GM23338 (cell line): ENCODE data around the gene C14orf93. TPM values are rescaled to one million over a fixed set of nuclear protein-coding genes. Genes with fewer than 3 reads are reported as not detected.

Experiments used
- ATAC-seq: fragments of 200-7000 bp; cut with Tn5 transposase; 3 replicates; pipeline ENCODE4 v1.9.1; 2020
- DNase-seq: peaks from one replicate; pipeline ENCODE4 v3.0.0-alpha.2; 2015; ENCODE audit warnings: low spot score
- H2AFZ ChIP-seq: fragments of 200-600 bp; sonication (generic); 2 replicates; pipeline ENCODE4 v1.8.0; 2016; ENCODE audit warnings: antibody characterized with exemption, mild to moderate bottlenecking, moderate library complexity
- H3F3A ChIP-seq: fragments of 200-600 bp; sonication (generic); replicated peaks from 2 replicates; pipeline ENCODE4 v1.8.0; 2017; ENCODE audit warnings: antibody characterized with exemption, mixed run types, low read depth
- H3K27ac ChIP-seq: fragments of 200-600 bp; sonication (generic); 2 replicates; pipeline ENCODE4 v1.6.1; 2016; ENCODE audit warnings: low read depth
- H3K27me3 ChIP-seq: fragments of 200-600 bp; sonication (generic); 2 replicates; pipeline ENCODE4 v1.8.0; 2016; ENCODE audit warnings: mild to moderate bottlenecking, mixed run types, moderate library complexity; ENCODE audit not compliant: insufficient read depth
- H3K36me3 ChIP-seq: fragments of 200-600 bp; sonication (generic); 2 replicates; pipeline ENCODE4 v1.8.0; 2016; ENCODE audit warnings: mild to moderate bottlenecking; ENCODE audit not compliant: insufficient read depth
- H3K4me1 ChIP-seq: fragments of 200-600 bp; sonication (generic); 2 replicates; pipeline ENCODE4 v1.8.0; 2016; ENCODE audit warnings: mild to moderate bottlenecking, moderate library complexity; ENCODE audit not compliant: insufficient read depth
- H3K4me2 ChIP-seq: fragments of 200-600 bp; sonication (generic); 2 replicates; pipeline ENCODE4 v1.7.1; 2017; ENCODE audit warnings: mixed run types
- H3K4me3 ChIP-seq: fragments of 200-600 bp; sonication (generic); 2 replicates; pipeline ENCODE4 v1.6.1; 2016; ENCODE audit warnings: mixed run types
- H3K79me2 ChIP-seq: fragments of 200-600 bp; sonication (generic); replicated peaks from 2 replicates; pipeline ENCODE4 v1.8.0; 2017; ENCODE audit warnings: mild to moderate bottlenecking; ENCODE audit not compliant: insufficient read depth
- H3K9me2 ChIP-seq: fragments of 200-600 bp; sonication (generic); 2 replicates; pipeline ENCODE4 v1.8.0; 2017; ENCODE audit not compliant: insufficient read depth
- H4K20me1 ChIP-seq: fragments of 200-600 bp; sonication (generic); replicated peaks from 2 replicates; pipeline ENCODE4 v1.8.0; 2017; ENCODE audit warnings: mild to moderate bottlenecking; ENCODE audit not compliant: insufficient read depth
- H3K27ac Mint-ChIP-seq: 2 replicates; pipeline ENCODE4 v1.8.0; 2020; ENCODE audit warnings: inconsistent platforms, mild to moderate bottlenecking, moderate library complexity, mixed read lengths
- H3K27me3 Mint-ChIP-seq: 3 replicates; pipeline ENCODE4 v1.8.0; 2022; ENCODE audit warnings: low read depth, mild to moderate bottlenecking, moderate library complexity, mixed read lengths, inconsistent platforms; ENCODE audit not compliant: insufficient read depth, poor library complexity
- H3K36me3 Mint-ChIP-seq: 3 replicates; pipeline ENCODE4 v1.8.0; 2021; ENCODE audit warnings: low read depth, mild to moderate bottlenecking, inconsistent platforms, moderate library complexity, mixed read lengths
- H3K4me1 Mint-ChIP-seq: 3 replicates; pipeline ENCODE4 v1.8.0; 2020; ENCODE audit warnings: mild to moderate bottlenecking, inconsistent platforms, mixed read lengths
- H3K4me3 Mint-ChIP-seq: 3 replicates; pipeline ENCODE4 v1.8.0; 2021; ENCODE audit warnings: moderate library complexity, mild to moderate bottlenecking, inconsistent platforms, mixed read lengths
- H3K9me3 Mint-ChIP-seq: 3 replicates; pipeline ENCODE4 v1.8.0; 2020; ENCODE audit warnings: moderate library complexity, mild to moderate bottlenecking, inconsistent platforms, mixed read lengths
- CREB1 ChIP-seq: fragments of 250-450 bp; sonication (Bioruptor Pico); IDR thresholded peaks from 2 replicates; pipeline ENCODE4 v1.5.0; 2020; ENCODE audit warnings: low read depth, mild to moderate bottlenecking, moderate library complexity
- CTCF ChIP-seq, 2 experiments: fragments of 200-600 bp in 1 of 2; sonication (generic) in 1 of 2; conservative IDR thresholded peaks; 2 replicates each; pipeline versions ENCODE4 v1.5.1 to v1.6.1; 2016 to 2017; ENCODE audit warnings: antibody characterized with exemption in 2 of 2, low read depth in 2 of 2, mild to moderate bottlenecking in 2 of 2, moderate library complexity in 1 of 2
- EZH2 ChIP-seq: fragments of 200-600 bp; sonication (generic); IDR thresholded peaks from one replicate; pipeline ENCODE4 v1.8.0; 2017; ENCODE audit warnings: antibody characterized with exemption, mild to moderate bottlenecking, low read depth; ENCODE audit not compliant: unreplicated experiment
- JUNB ChIP-seq: IDR thresholded peaks from one replicate; pipeline ENCODE4 v1.6.1; 2016; ENCODE audit warnings: antibody characterized with exemption; ENCODE audit not compliant: unreplicated experiment
- NANOG ChIP-seq: IDR thresholded peaks from 2 replicates; pipeline ENCODE4 v1.6.1; 2016; ENCODE audit warnings: antibody characterized with exemption, borderline replicate concordance
- POLR2AphosphoS5 ChIP-seq: IDR thresholded peaks from 2 replicates; pipeline ENCODE4 v1.6.1; 2016; ENCODE audit warnings: antibody characterized with exemption, low read depth
- STAT1 ChIP-seq: IDR thresholded peaks from one replicate; pipeline ENCODE4 v1.6.1; 2016; ENCODE audit warnings: antibody characterized with exemption; ENCODE audit not compliant: unreplicated experiment
- ZNF114 ChIP-seq: fragments of 250-450 bp; sonication (Bioruptor Pico); IDR thresholded peaks from 2 replicates; pipeline ENCODE4 v1.5.0; 2020; ENCODE audit warnings: mild to moderate bottlenecking, moderate library complexity
- ZNF331 ChIP-seq: fragments of 250-450 bp; sonication (Bioruptor Pico); IDR thresholded peaks from 2 replicates; pipeline ENCODE4 v1.5.0; 2020; ENCODE audit warnings: low read depth, mild to moderate bottlenecking, moderate library complexity
- ZNF462 ChIP-seq: fragments of 250-450 bp; sonication (Bioruptor Pico); IDR thresholded peaks from 2 replicates; pipeline ENCODE4 v1.5.0; 2020; ENCODE audit warnings: mild to moderate bottlenecking, moderate library complexity
- polyA plus RNA-seq: library from polyadenylated mRNA; unstranded; fragments of >200 nt; fragmentation: Nextera tagmentation; extraction: Ambion mirVana; gene quantifications from 2 replicates; pipeline ENCODE4 v1.2.1, GENCODE V29; 2016
- total RNA-seq: library from RNA; depleted of rRNA; stranded (reverse); fragments of >200 nt; shearing (Covaris generic); gene quantifications from 2 replicates; pipeline ENCODE4 v1.2.3, GENCODE V29; 2014

C14orf93 gene
- total and polyA plus RNA-seq, 2 experiments from 2014 or later: 3.5 to 11.7 TPM

DNA sequence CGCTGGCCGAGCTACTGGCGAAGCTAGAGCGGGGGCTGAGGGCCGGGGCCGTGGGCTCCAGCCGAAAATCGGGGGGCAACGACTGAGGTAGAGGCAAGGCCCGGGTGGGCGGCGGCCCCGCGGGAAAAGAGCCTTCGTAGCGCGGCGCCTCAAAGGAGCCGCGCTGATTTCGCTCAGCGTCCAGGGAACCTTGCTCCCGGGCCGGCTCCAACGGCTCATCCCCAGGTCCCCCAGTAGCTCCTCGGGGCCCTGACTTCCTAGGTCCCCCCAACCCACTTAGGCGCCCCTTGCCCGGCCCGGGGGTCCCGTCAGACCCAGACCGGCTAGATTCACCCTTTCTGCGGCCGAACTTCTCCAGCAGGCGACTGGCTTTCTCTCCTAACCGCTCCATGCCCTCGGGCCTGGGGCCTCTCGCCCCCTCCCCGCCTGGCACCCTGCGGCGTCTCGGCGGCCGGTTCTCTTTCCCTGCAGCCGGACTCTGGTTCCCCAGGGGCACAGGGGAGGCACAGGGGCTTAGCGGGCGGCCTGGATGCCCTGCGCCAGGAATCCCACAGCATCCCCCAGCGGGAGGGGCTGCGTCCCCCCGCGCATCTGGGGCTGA lies 28.0 kb downstream of the C14orf93 start (continued):
- TF ChIP-seq ZNF462 (CRISPR knock-in tag): no peak
- TF ChIP-seq CREB1 (CRISPR knock-in tag): no peak
- TF ChIP-seq ZNF331: no peak

- Histone ChIP-seq H2AFZ (no peak overlapping the region), H3K9me2 (no peaks in the 10 kb centered on the region), H3K36me3 (peaks cover 2% of the 10 kb centered on the region; the same call in 1 of the 2 replicates), H3F3A (peaks cover 33% of the 10 kb centered on the region), H3K4me3 (peak overlapping the region; percentile 70), H3K4me1 (peaks cover 41% of the 10 kb centered on the region), H3K4me2 (peak overlapping the region; percentile 92), H3K27ac (peak overlapping the region; percentile 93), H3K27me3 (peaks cover 19% of the 10 kb centered on the region), H3K79me2 (peaks cover 41% of the 10 kb centered on the region), H4K20me1 (no peaks in the 10 kb centered on the region; the same call in none of the 2 replicates)
- DNase-seq (peak; percentile 44), ATAC-seq (peak; percentile 9)
- Mint-ChIP-seq H3K27ac (no peak overlapping the region), H3K27me3 (peaks cover 12% of the 10 kb centered on the region), H3K4me3 (no peak overlapping the region; the same call in 1 of the 3 replicates), H3K4me1 (peaks cover 44% of the 10 kb centered on the region), H3K9me3 (peaks cover 14% of the 10 kb centered on the region; the same call in 2 of the 3 replicates), H3K36me3 (peaks cover 43% of the 10 kb centered on the region)
- TF ChIP-seq POLR2AphosphoS5: no peak; the same call in 1 of the 2 replicates
- TF ChIP-seq NANOG: no peak
- no peak for TF ChIP-seq ZNF331
- no peak for TF ChIP-seq CTCF (conservative IDR thresholded peaks at IDR 0.05; ENCODE audit: low read depth in 2 of 2)
- no peak for TF ChIP-seq EZH2
- no peak for TF ChIP-seq JUNB
- no peak for TF ChIP-seq STAT1
- no peak for TF ChIP-seq ZNF114 (CRISPR knock-in tag)
- no peak for TF ChIP-seq CREB1 (CRISPR knock-in tag)
Measured at GRCh38 chr14:22981090-22981875, 28.7 kb downstream of the C14orf93 start.
